MCF 10A (cell line): Measurements from ENCODE around the gene ZEB1. TPM values are rescaled to one million over a fixed set of nuclear protein-coding genes. Genes with fewer than 3 reads are reported as not detected.

Source experiments
- BruUV-seq: library from RNA; stranded (reverse); fragments of 400-500 nt; replicated peaks from 2 replicates; lab custom pipeline; 2021; lab: Mats Ljungman, UMichigan
- CTCF ChIA-PET: fragments of 300-600 bp; sonication (Branson Sonifier 250); formaldehyde crosslinking; extraction: SDS; loops from one replicate; lab custom pipeline; 2021; ENCODE audit warnings: antibody characterized with exemption, inconsistent platforms; lab: Yijun Ruan, JAX
- POLR2A ChIA-PET: fragments of 300-600, 350-650 bp; sonication (Branson Sonifier 250); formaldehyde crosslinking; extraction: SDS; loops from one replicate; lab custom pipeline; 2020; ENCODE audit warnings: antibody characterized with exemption, inconsistent platforms; lab: Yijun Ruan, JAX
- DNase-seq: peaks from one replicate; pipeline ENCODE4 v3.0.0-alpha.2; 2018; ENCODE audit not compliant: unreplicated experiment
- H3K27ac Mint-ChIP-seq: one replicate; pipeline ENCODE4 v1.8.0; 2022; ENCODE audit warnings: mild to moderate bottlenecking, low read depth, mixed read lengths; ENCODE audit not compliant: unreplicated experiment
- H3K27me3 Mint-ChIP-seq: one replicate; pipeline ENCODE4 v1.8.0; 2022; ENCODE audit warnings: mixed read lengths; ENCODE audit not compliant: insufficient read depth, unreplicated experiment
- H3K36me3 Mint-ChIP-seq: one replicate; pipeline ENCODE4 v1.8.0; 2022; ENCODE audit warnings: mild to moderate bottlenecking, moderate library complexity, mixed read lengths; ENCODE audit not compliant: insufficient read depth, unreplicated experiment
- H3K4me1 Mint-ChIP-seq: one replicate; pipeline ENCODE4 v1.8.0; 2022; ENCODE audit warnings: mixed read lengths; ENCODE audit not compliant: insufficient read depth, unreplicated experiment
- H3K4me3 Mint-ChIP-seq: one replicate; pipeline ENCODE4 v1.8.0; 2022; ENCODE audit warnings: mild to moderate bottlenecking, moderate library complexity, mixed read lengths; ENCODE audit not compliant: unreplicated experiment
- H3K9me3 Mint-ChIP-seq: one replicate; pipeline ENCODE4 v1.8.0; 2022; ENCODE audit warnings: mixed read lengths; ENCODE audit not compliant: unreplicated experiment
- CTCF ChIP-seq: fragments of 200-600 bp; IDR thresholded peaks from one replicate; pipeline ENCODE4 v1.8.0; 2022; ENCODE audit warnings: antibody characterized with exemption, mild to moderate bottlenecking; ENCODE audit not compliant: unreplicated experiment
- intact Hi-C: fragments of 100-400 bp; cut with micrococcal nuclease; formaldehyde crosslinking; loops from 2 replicates; pipeline ENCODE4 v1.14.1; 2022
- total RNA-seq: library from RNA; stranded (reverse); gene quantifications from 2 replicates; pipeline ENCODE4 v1.2.3, GENCODE V29; 2022

ZEB1 gene
- total RNA-seq, 1 experiment from 2014 or later: 15.1 TPM

GRCh38 chr10:31313396-31313795 lies 5.6 kb upstream of the ZEB1 start:
- no peaks in the 10 kb centered on the region for H3K36me3 Mint-ChIP-seq
- H3K9me3 Mint-ChIP-seq: no peaks in the 10 kb centered on the region
- no peak for DNase-seq
- peaks cover 11% of the 10 kb centered on the region for H3K4me1 Mint-ChIP-seq
- TF ChIP-seq CTCF: no peak
- H3K27me3 Mint-ChIP-seq: no peaks in the 10 kb centered on the region
- H3K4me3 Mint-ChIP-seq: no peak overlapping the region
- ChIA-PET POLR2A (no interaction called here), CTCF (no interaction called here)
- H3K27ac Mint-ChIP-seq: no peak overlapping the region
- intact Hi-C loops: no loop called here
- no TSS peak for BruUV-seq

GRCh38 chr10:31314256-31315150 lies 4.5 kb upstream of the ZEB1 start:
- no TSS peak for BruUV-seq
- DNase-seq: no peak
- no peak overlapping the region for H3K27ac Mint-ChIP-seq
- intact Hi-C loops: loop anchor here (5.0 kb wide), 1 partner anchor 532 kb away; no protein-coding TSS in a partner anchor
- H3K9me3 Mint-ChIP-seq: no peaks in the 10 kb centered on the region
- no peak for TF ChIP-seq CTCF
- H3K36me3 Mint-ChIP-seq: no peaks in the 10 kb centered on the region
- H3K4me1 Mint-ChIP-seq: peaks cover 11% of the 10 kb centered on the region
- ChIA-PET CTCF (no interaction called here), POLR2A (no interaction called here)
- H3K4me3 Mint-ChIP-seq: no peak overlapping the region
- H3K27me3 Mint-ChIP-seq: no peaks in the 10 kb centered on the region

- intact Hi-C loops: loop anchor here (5.0 kb wide), 1 partner anchor 533 kb away; no protein-coding TSS in a partner anchor
- CTCF ChIA-PET: no interaction called here
- H3K4me1 Mint-ChIP-seq: peaks cover 11% of the 10 kb centered on the region
- H3K4me3 Mint-ChIP-seq: no peak overlapping the region
- POLR2A ChIA-PET: no interaction called here
- H3K27ac Mint-ChIP-seq: no peak overlapping the region
- BruUV-seq: no TSS peak
- no peaks in the 10 kb centered on the region for H3K9me3 Mint-ChIP-seq
- peak; percentile 31 for DNase-seq
- no peaks in the 10 kb centered on the region for H3K36me3 Mint-ChIP-seq
- no peak for TF ChIP-seq CTCF
- H3K27me3 Mint-ChIP-seq: no peaks in the 10 kb centered on the region
Observed at GRCh38 chr10:31315453-31315852, 3.6 kb upstream of the ZEB1 start.

GRCh38 chr10:31317171-31317570 lies 1.8 kb upstream of the ZEB1 start:
- POLR2A ChIA-PET: interaction anchor here (1.2 to 2.4 kb wide), 2 partner anchors 12 to 286 kb away, joined by 3 to 20 read pairs; partner anchors contain the start of gene ZNF438
- CTCF ChIA-PET: interaction anchor here (1.1 kb wide), 1 partner anchor 285 kb away, joined by 3 read pairs; the partner anchor contains the start of gene ZNF438
- intact Hi-C loops: loop anchor here (5.0 kb wide), 1 partner anchor 535 kb away; no protein-coding TSS in a partner anchor
- Mint-ChIP-seq H3K9me3 (no peaks in the 10 kb centered on the region), H3K36me3 (no peaks in the 10 kb centered on the region), H3K4me3 (peak overlapping the region; percentile 45), H3K27me3 (no peaks in the 10 kb centered on the region), H3K27ac (no peak overlapping the region), H3K4me1 (peaks cover 20% of the 10 kb centered on the region)
- no peak for TF ChIP-seq CTCF
- DNase-seq: no peak
- no TSS peak for BruUV-seq
